Endothelial cell of umbilical vein (primary cell): ENCODE measurements around the gene SPEM2. TPM values are rescaled to one million over a fixed set of nuclear protein-coding genes. Genes with fewer than 3 reads are reported as not detected.

Source experiments
- BruUV-seq: library from RNA; stranded (reverse); fragments of 400-500 nt; replicated peaks from 2 replicates; lab custom pipeline; 2021; lab: Mats Ljungman, UMichigan
- CTCF ChIA-PET: fragments of 300-600, 350-600 bp; sonication (Branson Sonifier 250); formaldehyde crosslinking; loops from one replicate; lab custom pipeline; 2021; ENCODE audit warnings: antibody characterized with exemption, inconsistent platforms; lab: Charles Lee
- POLR2A ChIA-PET: fragments of 300-600, 350-600 bp; sonication (Branson Sonifier 250); formaldehyde crosslinking; loops from one replicate; lab custom pipeline; 2021; ENCODE audit warnings: antibody characterized with exemption, inconsistent platforms; lab: Charles Lee
- DNase-seq: peaks from one replicate; pipeline ENCODE4 v3.0.0-alpha.2; 2011; ENCODE audit warnings: low read depth, low spot score
- FAIRE-seq: peaks from 2 replicates; lab custom pipeline; 2011; peaks lifted over from hg19 to GRCh38; lab: Jason Lieb, UNC
- H2AFZ ChIP-seq: 2 replicates; pipeline ENCODE4 v1.6.0; 2012; ENCODE audit warnings: low read depth, low read length, control low read depth, inconsistent platforms
- H3K27ac ChIP-seq: 2 replicates; pipeline ENCODE4 v1.5.1; 2011; ENCODE audit warnings: low read depth, mild to moderate bottlenecking, control low read depth, low read length, moderate library complexity; ENCODE audit not compliant: insufficient read depth
- H3K27me3 ChIP-seq, 2 experiments: 2 replicates each; pipeline versions ENCODE4 v1.6.0 to v1.6.1; 2011; ENCODE audit warnings: low read length in 2 of 2, mixed read lengths in 1 of 2; ENCODE audit not compliant: control insufficient read depth in 2 of 2, insufficient read depth in 2 of 2
- H3K36me3 ChIP-seq, 2 experiments: 2 replicates in 1 of 2; 3 replicates in 1 of 2; pipeline ENCODE4 v1.5.1; 2011; ENCODE audit warnings: low read length in 2 of 2, mild to moderate bottlenecking in 1 of 2, moderate library complexity in 1 of 2; ENCODE audit not compliant: control insufficient read depth in 2 of 2, insufficient read depth in 2 of 2; ENCODE audit errors: extremely low read depth in 1 of 2
- H3K4me1 ChIP-seq: 3 replicates; pipeline ENCODE4 v1.5.1; 2011; ENCODE audit warnings: mild to moderate bottlenecking, low read length; ENCODE audit not compliant: control insufficient read depth, insufficient read depth; ENCODE audit errors: extremely low read depth
- H3K4me2 ChIP-seq: 2 replicates; pipeline ENCODE4 v1.6.1; 2011; ENCODE audit warnings: low read length, control low read depth, mixed read lengths; ENCODE audit not compliant: insufficient read depth
- H3K4me3 ChIP-seq, 3 experiments: fragments of 200-600 bp in 1 of 3; sonication (generic), shearing (Covaris generic) in 1 of 3; replicated peaks in 1 of 3; 2 replicates each; pipeline ENCODE4 v1.5.1; 2011 to 2016; ENCODE audit warnings: control low read depth in 3 of 3, low read length in 3 of 3, mild to moderate bottlenecking in 2 of 3, inconsistent platforms in 1 of 3, low read depth in 1 of 3, moderate library complexity in 1 of 3; ENCODE audit not compliant: insufficient read depth in 1 of 3
- H3K79me2 ChIP-seq: 2 replicates; pipeline ENCODE4 v1.6.0; 2012; ENCODE audit warnings: low read length, inconsistent platforms; ENCODE audit not compliant: control insufficient read depth, insufficient read depth
- H3K9ac ChIP-seq: replicated peaks from 2 replicates; pipeline ENCODE3; 2011; ENCODE audit warnings: low read length, control low read depth; ENCODE audit not compliant: insufficient read depth; ENCODE audit errors: extremely low read depth
- H3K9me1 ChIP-seq: replicated peaks from 3 replicates; pipeline ENCODE4 v1.6.0; 2011; ENCODE audit warnings: mild to moderate bottlenecking, low read length; ENCODE audit not compliant: control insufficient read depth, insufficient read depth; ENCODE audit errors: extremely low read depth
- H3K9me3 ChIP-seq: replicated peaks from 2 replicates; pipeline ENCODE4 v1.5.1; 2012; ENCODE audit warnings: low read length, inconsistent platforms; ENCODE audit not compliant: control insufficient read depth, insufficient read depth
- H4K20me1 ChIP-seq: replicated peaks from 2 replicates; pipeline ENCODE3; 2011; ENCODE audit warnings: mild to moderate bottlenecking, low read length; ENCODE audit not compliant: control insufficient read depth, insufficient read depth; ENCODE audit errors: extremely low read depth
- EZH2 ChIP-seq: IDR thresholded peaks from 2 replicates; pipeline ENCODE4 v1.6.1; 2012; ENCODE audit warnings: borderline replicate concordance, low read depth, mild to moderate bottlenecking, moderate library complexity, low read length, inconsistent platforms; ENCODE audit not compliant: severe bottlenecking
- FOS ChIP-seq: IDR thresholded peaks from 2 replicates; pipeline ENCODE4 v1.6.1; 2011; ENCODE audit warnings: mild to moderate bottlenecking, low read length, moderate library complexity, borderline replicate concordance; ENCODE audit not compliant: insufficient read depth
- JUN ChIP-seq: IDR thresholded peaks from 2 replicates; pipeline ENCODE4 v1.6.1; 2011; ENCODE audit warnings: borderline replicate concordance, low read depth; ENCODE audit not compliant: insufficient read length, insufficient read depth
- MYC ChIP-seq: IDR thresholded peaks from one replicate; pipeline ENCODE4 v1.6.1; 2011; ENCODE audit warnings: mild to moderate bottlenecking, low read depth, low read length
- POLR2A ChIP-seq: IDR thresholded peaks from 2 replicates; pipeline ENCODE4 v1.6.1; 2012; ENCODE audit warnings: low read depth, mild to moderate bottlenecking, control low read depth, low read length
- dilution Hi-C: fragments of 300-500 bp; cut with MboI; formaldehyde crosslinking; loops from one replicate; pipeline ENCODE4 v1.15.0; 2019; ENCODE audit warnings: low sequenced_read_pairs; ENCODE audit not compliant: extremely low pct_ligation_motif_present
- intact Hi-C: fragments of 100-400 bp; cut with micrococcal nuclease; formaldehyde crosslinking; loops from one replicate; pipeline ENCODE4 v1.10.0; 2022
- polyA plus RNA-seq, 4 experiments: library from polyadenylated mRNA; depleted of rRNA in 3 of 4; stranded (reverse) in 3 of 4; unstranded in 1 of 4; fragments of >200 nt; gene quantifications; 2 replicates each; pipeline versions ENCODE4 v1.2.1 to v1.2.3, GENCODE V29; 2011 to 2012; ENCODE audit warnings: missing spikeins in 1 of 4
- total RNA-seq: library from RNA; stranded (reverse); gene quantifications from 2 replicates; pipeline ENCODE4 v1.2.3, GENCODE V29; 2021
- TF ChIP-seq, protein P1 (sequence below): IDR thresholded peaks from 2 replicates; pipeline ENCODE4 v1.6.1; 2011; ENCODE audit not compliant: insufficient read depth, insufficient read length

The SPEM2 gene
- total and polyA plus RNA-seq, 2 donors (not counting 3 experiments of a cell fraction or from before 2014, with no cell fraction given), result not detected

DNA sequence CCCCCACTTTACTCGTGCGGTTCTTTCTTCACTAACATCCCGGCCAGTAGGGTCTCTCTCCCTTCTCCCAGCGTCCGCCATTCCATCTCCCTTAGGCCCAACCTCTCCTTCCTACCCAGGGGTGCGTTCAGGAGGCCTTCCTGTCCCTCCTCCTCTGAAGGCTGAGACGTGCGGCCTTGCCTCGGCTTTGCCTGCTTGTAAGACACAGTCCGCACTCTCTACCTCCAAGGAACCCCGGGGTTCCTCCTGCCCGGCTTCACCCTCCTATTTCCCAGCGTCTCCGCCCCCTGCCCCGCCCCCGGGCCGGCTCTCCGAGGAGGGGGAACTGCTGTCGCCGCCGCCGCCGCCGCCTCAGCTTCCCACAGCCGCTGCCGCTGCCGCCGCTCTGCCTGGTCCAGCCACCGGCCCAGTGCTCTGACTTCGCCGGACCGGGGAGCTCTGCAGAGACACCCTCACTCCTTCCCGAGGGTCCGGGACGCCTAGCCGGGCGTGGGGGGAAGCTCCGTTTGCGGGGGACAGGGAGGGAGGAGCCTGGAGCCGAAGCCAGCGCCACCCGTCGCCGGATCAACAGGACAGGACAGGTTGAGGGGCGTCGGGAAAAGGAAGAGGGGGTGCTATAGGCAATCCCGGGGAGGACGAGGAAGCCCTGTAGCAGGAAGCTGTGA is 12.7 kb downstream of the SPEM2 start:
- Histone ChIP-seq H3K27me3 (peaks cover 20 to 28% of the 10 kb centered on the region in 2 experiments), H3K4me2 (no peak overlapping the region), H3K9me1 (no peaks in the 10 kb centered on the region), H3K9me3 (no peaks in the 10 kb centered on the region), H4K20me1 (no peaks in the 10 kb centered on the region), H3K36me3 (no peaks in the 10 kb centered on the region), H3K4me1 (peaks cover 23% of the 10 kb centered on the region), H3K79me2 (no peaks in the 10 kb centered on the region), H3K4me3 (peak overlapping the region in 1 of 3 experiments; percentile 23), H3K9ac (no peak overlapping the region), H3K27ac (no peak overlapping the region), H2AFZ (no peak overlapping the region)
- ChIA-PET POLR2A (interaction anchor here (1.2 kb wide), 1 partner anchor 34 kb away, joined by 3 read pairs; the partner anchor contains the start of gene TMEM256), CTCF (interaction anchor here (0.7 to 4.4 kb wide), 10 partner anchors 7 to 151 kb away, joined by 3 to 70 read pairs (median 4); partner anchors contain the start of genes CHRNB1 and TMEM95)
- FAIRE-seq (no peak), DNase-seq (peak; percentile 18)
- intact Hi-C loops (loop anchor here (1.0 to 5.0 kb wide), 5 partner anchors 17 to 249 kb away; partner anchors contain the start of genes CTDNEP1, ELP5, SENP3 and TP53), dilution Hi-C loops (no loop called here)
- no peak for TF ChIP-seq POLR2A
- TF ChIP-seq, protein P1, sequence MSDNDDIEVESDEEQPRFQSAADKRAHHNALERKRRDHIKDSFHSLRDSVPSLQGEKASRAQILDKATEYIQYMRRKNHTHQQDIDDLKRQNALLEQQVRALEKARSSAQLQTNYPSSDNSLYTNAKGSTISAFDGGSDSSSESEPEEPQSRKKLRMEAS, result no peak
- TF ChIP-seq FOS, result no peak
- no peak for TF ChIP-seq MYC
- TF ChIP-seq JUN, result no peak
- peak; percentile 38 for TF ChIP-seq EZH2
- BruUV-seq, result no TSS peak
